ENCODE data around the gene RPGRIP1L.
A peak's percentile ranks its signal among the peaks of the same experiment; 100 is the strongest.
"Not testable (repeated sequence)": the region's sequence is repeated elsewhere in the genome, so short reads cannot be mapped to it uniquely, and the experiment has no call there.

RPGRIP1L gene

GRCh38 chr16:53707671-53708070 is 4.0 kb upstream of the RPGRIP1L start:
- no CpG with 5 or more reads among the region's 3 CpGs for WGBS (ENCODE audit: extremely low coverage, insufficient coverage, insufficient read length)
- no peak for DNase-seq
- H4K8ac ChIP-seq (ENCODE audit: low read depth, low read length), result no peak overlapping the region
- H3K23ac ChIP-seq (ENCODE audit: low read length), result no peak overlapping the region
- H3K18ac ChIP-seq (ENCODE audit: low read length), result no peak overlapping the region
- H3K27ac ChIP-seq (ENCODE audit: low read depth, low read length), result no peak overlapping the region
- H3K27me3 ChIP-seq (ENCODE audit: insufficient read depth, low read length), result no peaks in the 10 kb centered on the region
- H3K9me3 ChIP-seq (ENCODE audit: insufficient read depth, low read depth, low read length), result no peaks in the 10 kb centered on the region
- no peak overlapping the region for H2AK5ac ChIP-seq (ENCODE audit: low read length)
- no peak overlapping the region for H2BK120ac ChIP-seq (ENCODE audit: insufficient read depth, low read length, poor library complexity)
- no peak overlapping the region for H2AFZ ChIP-seq (ENCODE audit: insufficient read depth, low read length, poor library complexity)
- no peak overlapping the region for H3K4ac ChIP-seq (ENCODE audit: low read depth, low read length)
- H3K9ac ChIP-seq (ENCODE audit: low read length), result no peak overlapping the region
- H3K4me3 ChIP-seq (ENCODE audit: low read depth, low read length), result no peak overlapping the region
- H3K79me1 ChIP-seq (ENCODE audit: low read length), result peaks cover 2% of the 10 kb centered on the region
- H4K91ac ChIP-seq (ENCODE audit: low read depth, low read length), result no peak overlapping the region
- H2BK5ac ChIP-seq (ENCODE audit: low read depth, low read length, poor library complexity), result no peak overlapping the region
- no peak overlapping the region for H3K4me2 ChIP-seq (ENCODE audit: low read length)
- no peaks in the 10 kb centered on the region for H3K36me3 ChIP-seq (ENCODE audit: control insufficient read depth in 1 of 2, insufficient read depth in 2 of 2, low read length in 2 of 2)
- H3K4me1 ChIP-seq (ENCODE audit: control insufficient read depth in 1 of 2, insufficient read depth in 2 of 2, low read length in 2 of 2), result peaks cover 0 to 3% of the 10 kb centered on the region in 2 experiments
- H3K14ac ChIP-seq (ENCODE audit: low read length), result no peak overlapping the region
- no peak overlapping the region for H2BK12ac ChIP-seq (ENCODE audit: low read length)
- no peak overlapping the region for H4K12ac ChIP-seq (ENCODE audit: low read depth, low read length)
- peaks cover 4% of the 10 kb centered on the region for H3K79me2 ChIP-seq (ENCODE audit: control insufficient read depth, insufficient read depth, low read length, poor library complexity)

GRCh38 chr16:53704445-53704813 is 770 bp upstream of the RPGRIP1L start:
- H3K18ac ChIP-seq (ENCODE audit: low read length), result peak overlapping the region; percentile 48
- no peak overlapping the region for H2BK5ac ChIP-seq (ENCODE audit: low read depth, low read length, poor library complexity)
- no CpG with 5 or more reads among the region's 6 CpGs for WGBS (ENCODE audit: extremely low coverage, insufficient coverage, insufficient read length)
- H3K9me3 ChIP-seq (ENCODE audit: insufficient read depth, low read depth, low read length), result no peaks in the 10 kb centered on the region
- no peak overlapping the region for H2BK120ac ChIP-seq (ENCODE audit: insufficient read depth, low read length, poor library complexity)
- DNase-seq, result no peak
- peak overlapping the region; percentile 6 for H4K12ac ChIP-seq (ENCODE audit: low read depth, low read length)
- H4K91ac ChIP-seq (ENCODE audit: low read depth, low read length), result no peak overlapping the region
- peaks cover 2% of the 10 kb centered on the region for H3K79me1 ChIP-seq (ENCODE audit: low read length)
- no peak overlapping the region for H3K23ac ChIP-seq (ENCODE audit: low read length)
- no peak overlapping the region for H3K14ac ChIP-seq (ENCODE audit: low read length)
- peak overlapping the region; percentile 63 for H4K8ac ChIP-seq (ENCODE audit: low read depth, low read length)
- H3K27ac ChIP-seq (ENCODE audit: low read depth, low read length), result no peak overlapping the region
- H3K4me2 ChIP-seq (ENCODE audit: low read length), result peak overlapping the region; percentile 67
- peak overlapping the region; percentile 85 for H3K4me3 ChIP-seq (ENCODE audit: low read depth, low read length)
- peak overlapping the region; percentile 33 for H3K4ac ChIP-seq (ENCODE audit: low read depth, low read length)
- H2AFZ ChIP-seq (ENCODE audit: insufficient read depth, low read length, poor library complexity), result peak overlapping the region; percentile 38
- H3K27me3 ChIP-seq (ENCODE audit: insufficient read depth, low read length), result no peaks in the 10 kb centered on the region
- H3K36me3 ChIP-seq (ENCODE audit: control insufficient read depth in 1 of 2, insufficient read depth in 2 of 2, low read length in 2 of 2), result no peaks in the 10 kb centered on the region
- H2AK5ac ChIP-seq (ENCODE audit: low read length), result no peak overlapping the region
- no peak overlapping the region for H2BK12ac ChIP-seq (ENCODE audit: low read length)
- peaks cover 0 to 3% of the 10 kb centered on the region in 2 experiments for H3K4me1 ChIP-seq (ENCODE audit: control insufficient read depth in 1 of 2, insufficient read depth in 2 of 2, low read length in 2 of 2)
- H3K9ac ChIP-seq (ENCODE audit: low read length), result peak overlapping the region; percentile 82
- H3K79me2 ChIP-seq (ENCODE audit: control insufficient read depth, insufficient read depth, low read length, poor library complexity), result peaks cover 4% of the 10 kb centered on the region

- H3K4me2 ChIP-seq (ENCODE audit: low read length); H2AFZ ChIP-seq (ENCODE audit: insufficient read depth, low read length, poor library complexity); H4K12ac ChIP-seq (ENCODE audit: low read depth, low read length); H3K79me1 ChIP-seq (ENCODE audit: low read length); H3K36me3 ChIP-seq (ENCODE audit: control insufficient read depth in 1 of 2, insufficient read depth in 2 of 2, low read length in 2 of 2); H3K79me2 ChIP-seq (ENCODE audit: control insufficient read depth, insufficient read depth, low read length, poor library complexity); H3K4me3 ChIP-seq (ENCODE audit: low read depth, low read length); H2BK5ac ChIP-seq (ENCODE audit: low read depth, low read length, poor library complexity); H3K18ac ChIP-seq (ENCODE audit: low read length); H3K23ac ChIP-seq (ENCODE audit: low read length); H3K27ac ChIP-seq (ENCODE audit: low read depth, low read length); H3K4ac ChIP-seq (ENCODE audit: low read depth, low read length); H3K27me3 ChIP-seq (ENCODE audit: insufficient read depth, low read length); H2BK120ac ChIP-seq (ENCODE audit: insufficient read depth, low read length, poor library complexity); H3K9me3 ChIP-seq (ENCODE audit: insufficient read depth, low read depth, low read length); H2AK5ac ChIP-seq (ENCODE audit: low read length); H2BK12ac ChIP-seq (ENCODE audit: low read length); DNase-seq; H4K8ac ChIP-seq (ENCODE audit: low read depth, low read length); H4K91ac ChIP-seq (ENCODE audit: low read depth, low read length); H3K14ac ChIP-seq (ENCODE audit: low read length); H3K4me1 ChIP-seq (ENCODE audit: control insufficient read depth in 1 of 2, insufficient read depth in 2 of 2, low read length in 2 of 2); H3K9ac ChIP-seq (ENCODE audit: low read length): not testable (repeated sequence)
- WGBS (ENCODE audit: extremely low coverage, insufficient coverage, insufficient read length), result no CpG with 5 or more reads among the region's 31 CpGs
These were observed 5.4 kb downstream of the RPGRIP1L start for GRCh38 chr16:53698271-53698670.

- Histone ChIP-seq H4K8ac (ENCODE audit: low read depth, low read length) (no peak overlapping the region), H3K79me2 (ENCODE audit: control insufficient read depth, insufficient read depth, low read length, poor library complexity) (no peaks in the 10 kb centered on the region)
These were observed 8.6 kb downstream of the RPGRIP1L start for GRCh38 chr16:53695070-53695469.

More at GRCh38 chr16:53695070-53695469, 8.6 kb downstream of the RPGRIP1L start:
- no peak overlapping the region for H4K12ac ChIP-seq (ENCODE audit: low read depth, low read length)
- H2BK5ac ChIP-seq (ENCODE audit: low read depth, low read length, poor library complexity), result no peak overlapping the region
- H2BK12ac ChIP-seq (ENCODE audit: low read length), result no peak overlapping the region
- H3K4me3 ChIP-seq (ENCODE audit: low read depth, low read length), result no peak overlapping the region
- H2BK120ac ChIP-seq (ENCODE audit: insufficient read depth, low read length, poor library complexity), result no peak overlapping the region
- H2AFZ ChIP-seq (ENCODE audit: insufficient read depth, low read length, poor library complexity), result no peak overlapping the region
- H3K4me2 ChIP-seq (ENCODE audit: low read length), result no peak overlapping the region
- no peak overlapping the region for H3K4ac ChIP-seq (ENCODE audit: low read depth, low read length)
- no peak overlapping the region for H3K9ac ChIP-seq (ENCODE audit: low read length)
- no peak for DNase-seq
- no peaks in the 10 kb centered on the region for H3K4me1 ChIP-seq (ENCODE audit: control insufficient read depth in 1 of 2, insufficient read depth in 2 of 2, low read length in 2 of 2)
- no peaks in the 10 kb centered on the region for H3K9me3 ChIP-seq (ENCODE audit: insufficient read depth, low read depth, low read length)
- H3K27ac ChIP-seq (ENCODE audit: low read depth, low read length), result no peak overlapping the region
- H3K23ac ChIP-seq (ENCODE audit: low read length), result no peak overlapping the region
- H3K27me3 ChIP-seq (ENCODE audit: insufficient read depth, low read length), result no peaks in the 10 kb centered on the region
- no peak overlapping the region for H3K14ac ChIP-seq (ENCODE audit: low read length)
- no CpG with 5 or more reads among the region's 1 CpG for WGBS (ENCODE audit: extremely low coverage, insufficient coverage, insufficient read length)
- no peak overlapping the region for H4K91ac ChIP-seq (ENCODE audit: low read depth, low read length)
- H3K36me3 ChIP-seq (ENCODE audit: control insufficient read depth in 1 of 2, insufficient read depth in 2 of 2, low read length in 2 of 2), result peaks cover 0 to 2% of the 10 kb centered on the region in 2 experiments
- no peaks in the 10 kb centered on the region for H3K79me1 ChIP-seq (ENCODE audit: low read length)
- H3K18ac ChIP-seq (ENCODE audit: low read length), result no peak overlapping the region
- no peak overlapping the region for H2AK5ac ChIP-seq (ENCODE audit: low read length)
